Astrocyte of the hippocampus (primary cell): ENCODE data around the gene NCF1.
"Not testable (repeated sequence)": the region's sequence is repeated elsewhere in the genome, so short reads cannot be mapped to it uniquely, and the experiment has no call there.

ENCODE experiments used
- DNase-seq: peaks from one replicate; pipeline ENCODE4 v3.0.0; 2011; ENCODE audit warnings: low read depth, low spot score

The NCF1 gene

GRCh38 chr7:74788369-74789150 lies 14.7 kb downstream of the NCF1 start:
- peak; percentile 86 for DNase-seq

- not testable (repeated sequence) for DNase-seq
Measured at GRCh38 chr7:74789200-74789736, 15.5 kb downstream of the NCF1 start.

GRCh38 chr7:74797848-74798622 lies 24.2 kb downstream of the NCF1 start:
- DNase-seq, result not testable (repeated sequence)

DNA sequence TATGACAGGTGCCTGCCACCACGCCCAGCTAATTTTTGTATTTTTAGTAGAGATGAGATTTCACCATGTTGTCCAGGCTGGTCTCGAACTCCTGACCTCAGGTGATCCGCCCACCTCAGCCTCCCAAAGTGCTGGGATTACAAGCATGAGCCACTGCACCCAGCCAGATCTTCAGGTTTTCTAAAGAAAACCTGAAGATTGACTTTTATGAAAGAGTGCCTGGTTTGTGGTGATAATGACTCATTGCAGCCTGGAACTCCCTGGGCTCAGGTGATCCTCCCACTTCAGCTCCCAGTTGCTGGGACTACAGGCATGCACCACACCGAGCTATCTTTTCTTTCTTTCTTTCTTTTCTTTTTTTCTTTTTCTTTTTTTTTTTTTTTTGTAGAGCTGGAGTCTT lies 24.8 kb downstream of the NCF1 start:
- not testable (repeated sequence) for DNase-seq

DNA sequence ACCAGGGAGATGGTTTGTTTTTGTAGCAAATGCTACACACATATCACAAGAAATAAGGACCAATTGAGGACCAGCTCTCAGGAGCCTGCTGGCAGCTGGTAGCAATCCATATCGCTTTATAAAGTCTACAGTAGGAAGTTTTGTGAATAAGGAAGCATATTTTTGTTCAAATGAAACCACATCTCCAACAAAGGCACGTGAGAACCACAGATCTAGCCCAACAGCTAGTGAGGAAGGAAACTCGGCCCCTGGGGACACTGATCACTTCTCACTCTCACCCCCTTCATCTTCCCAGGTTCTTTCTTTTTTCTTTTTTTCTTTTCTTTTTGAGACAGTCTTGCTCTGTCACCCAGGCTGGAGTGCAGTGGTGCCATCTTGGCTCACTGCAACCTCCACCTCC lies 42.1 kb downstream of the NCF1 start:
- DNase-seq, result not testable (repeated sequence)

DNA sequence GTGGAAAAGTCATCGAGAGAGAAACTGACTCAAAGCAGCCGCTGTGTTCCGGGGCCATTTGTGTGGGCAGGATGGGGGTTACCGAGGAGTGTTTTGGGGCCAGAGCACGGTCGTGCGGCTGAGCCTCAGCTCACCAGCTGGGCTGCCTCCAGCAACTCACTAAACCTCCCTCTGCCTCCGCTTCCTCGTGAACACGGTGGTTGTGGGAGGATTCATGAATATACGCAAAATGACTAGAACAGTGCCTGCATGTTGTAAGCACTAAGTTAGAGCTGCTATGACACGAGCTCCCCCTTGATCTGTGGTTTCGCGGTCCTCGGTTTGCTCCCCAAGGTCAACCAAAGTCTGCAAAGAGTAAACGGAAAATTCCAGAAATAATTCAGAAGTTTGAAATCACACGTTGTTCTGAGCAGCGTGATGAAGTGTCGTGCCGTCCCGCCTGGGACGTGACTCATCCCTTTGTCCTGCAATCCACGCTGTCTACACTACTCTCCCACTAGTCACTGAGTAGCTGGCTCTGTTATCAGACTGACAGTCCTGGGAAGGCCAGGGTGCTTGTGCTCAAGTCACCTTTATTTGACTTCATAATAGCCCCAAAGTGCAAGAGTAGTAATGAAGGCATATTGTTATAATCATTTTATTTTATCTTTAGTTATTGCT lies 46.5 kb downstream of the NCF1 start:
- not testable (repeated sequence) for DNase-seq

GRCh38 chr7:74821259-74821658 lies 47.4 kb downstream of the NCF1 start:
- not testable (repeated sequence) for DNase-seq

DNA sequence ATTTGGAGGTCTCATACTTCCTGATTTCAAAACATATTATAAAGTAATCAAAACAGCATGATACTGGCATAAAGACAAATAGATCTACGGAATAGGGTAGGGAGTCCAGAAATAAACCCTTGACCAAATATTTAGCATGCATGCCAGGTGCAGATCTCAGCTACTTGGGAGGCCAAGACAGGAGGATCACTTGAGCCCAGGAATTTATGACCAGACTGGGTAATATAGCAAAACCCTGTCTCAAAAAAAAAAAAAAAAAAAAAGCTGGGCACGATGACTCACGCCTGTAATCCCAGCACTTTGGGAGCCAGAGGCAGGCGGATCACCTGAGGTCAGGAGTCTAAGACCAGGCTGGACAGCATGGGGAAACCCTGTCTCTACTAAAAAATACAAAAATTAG lies 56.1 kb downstream of the NCF1 start:
- not testable (repeated sequence) for DNase-seq

GRCh38 chr7:74830411-74830810 lies 56.6 kb downstream of the NCF1 start:
- DNase-seq, result not testable (repeated sequence)
